ENCODE results near the gene BBS9. TPM values are rescaled to one million over a fixed set of nuclear protein-coding genes. Genes with fewer than 3 reads are reported as not detected.

BBS9 gene
- total and polyA plus RNA-seq, 7 donors, result 2.4 to 36.6 (median 30.5) TPM

- peaks cover 0 to 26% (median 12%) of the 10 kb centered on the region in 4 donors for H3K4me1 ChIP-seq
- H3K9me3 ChIP-seq, result no peaks in the 10 kb centered on the region
- no peak for DNase-seq
- TF ChIP-seq POLR2AphosphoS5 (IDR thresholded peaks at IDR 0.05), result no peak
- TF ChIP-seq, protein P1, sequence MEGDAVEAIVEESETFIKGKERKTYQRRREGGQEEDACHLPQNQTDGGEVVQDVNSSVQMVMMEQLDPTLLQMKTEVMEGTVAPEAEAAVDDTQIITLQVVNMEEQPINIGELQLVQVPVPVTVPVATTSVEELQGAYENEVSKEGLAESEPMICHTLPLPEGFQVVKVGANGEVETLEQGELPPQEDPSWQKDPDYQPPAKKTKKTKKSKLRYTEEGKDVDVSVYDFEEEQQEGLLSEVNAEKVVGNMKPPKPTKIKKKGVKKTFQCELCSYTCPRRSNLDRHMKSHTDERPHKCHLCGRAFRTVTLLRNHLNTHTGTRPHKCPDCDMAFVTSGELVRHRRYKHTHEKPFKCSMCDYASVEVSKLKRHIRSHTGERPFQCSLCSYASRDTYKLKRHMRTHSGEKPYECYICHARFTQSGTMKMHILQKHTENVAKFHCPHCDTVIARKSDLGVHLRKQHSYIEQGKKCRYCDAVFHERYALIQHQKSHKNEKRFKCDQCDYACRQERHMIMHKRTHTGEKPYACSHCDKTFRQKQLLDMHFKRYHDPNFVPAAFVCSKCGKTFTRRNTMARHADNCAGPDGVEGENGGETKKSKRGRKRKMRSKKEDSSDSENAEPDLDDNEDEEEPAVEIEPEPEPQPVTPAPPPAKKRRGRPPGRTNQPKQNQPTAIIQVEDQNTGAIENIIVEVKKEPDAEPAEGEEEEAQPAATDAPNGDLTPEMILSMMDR (IDR thresholded peaks at IDR 0.05), result no peak
- TF ChIP-seq EP300 (IDR thresholded peaks at IDR 0.05), result no peak
- no peak for TF ChIP-seq POLR2A (IDR thresholded peaks at IDR 0.05)
- WGBS, 2 donors, result 88 to 89% methylated on average over 4 of the region's 4 CpGs
- no peak overlapping the region for H3K4me3 ChIP-seq
- intact Hi-C loops (cut with DNase I), result no loop called here
- H3K27ac ChIP-seq, result no peak overlapping the region
- no peaks in the 10 kb centered on the region for H3K27me3 ChIP-seq
- no peaks in the 10 kb centered on the region for H3K36me3 ChIP-seq
These were observed 90.9 kb downstream of the BBS9 start for GRCh38 chr7:33220231-33220630.

- peaks cover 0 to 18% (median 10%) of the 10 kb centered on the region in 4 donors for H3K4me1 ChIP-seq
- no peaks in the 10 kb centered on the region for H3K36me3 ChIP-seq
- H3K27ac ChIP-seq, result no peak overlapping the region
- no peak overlapping the region for H3K4me3 ChIP-seq
- WGBS, 2 donors, result 99% methylated on average over 1 of the region's 1 CpG
- H3K27me3 ChIP-seq, result no peaks in the 10 kb centered on the region
- no peak for TF ChIP-seq POLR2A (IDR thresholded peaks at IDR 0.05)
- no peak for TF ChIP-seq EP300 (IDR thresholded peaks at IDR 0.05)
- TF ChIP-seq POLR2AphosphoS5 (IDR thresholded peaks at IDR 0.05), result no peak
- TF ChIP-seq, protein P1 (IDR thresholded peaks at IDR 0.05), result no peak
- DNase-seq, result no peak
- no peaks in the 10 kb centered on the region for H3K9me3 ChIP-seq
- intact Hi-C loops (cut with DNase I), result no loop called here
These were observed 92.0 kb downstream of the BBS9 start for GRCh38 chr7:33221390-33221789.

DNA sequence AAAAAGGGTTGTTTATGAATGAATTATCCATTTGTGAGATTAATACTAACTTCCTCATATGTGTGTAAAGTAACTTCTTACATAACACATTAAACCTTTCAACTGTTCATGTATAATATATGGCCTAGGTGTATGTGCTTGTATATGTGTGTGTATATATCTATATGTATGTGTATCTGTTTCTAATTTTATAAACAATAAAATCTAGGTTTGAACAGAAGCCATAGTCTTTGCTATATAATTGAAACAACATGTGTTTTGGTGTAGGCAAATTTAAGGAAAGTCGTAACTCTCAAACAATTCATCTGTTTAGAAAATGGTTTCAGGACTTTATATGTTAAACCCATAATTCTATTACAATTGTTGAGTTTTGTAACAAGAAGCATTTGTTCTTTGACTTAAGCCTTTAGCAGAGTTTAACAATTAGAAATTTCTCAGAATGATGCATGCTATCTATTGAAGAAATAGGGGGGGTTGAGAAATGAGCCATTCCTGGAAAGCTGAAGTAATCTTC is 103.3 kb downstream of the BBS9 start:
- H3K36me3 ChIP-seq, result no peaks in the 10 kb centered on the region
- no peak overlapping the region for H3K4me3 ChIP-seq
- intact Hi-C loops (cut with DNase I), result no loop called here
- peaks cover 0 to 22% (median 6%) of the 10 kb centered on the region in 4 donors for H3K4me1 ChIP-seq
- H3K9me3 ChIP-seq, result no peaks in the 10 kb centered on the region
- 88 to 94% methylated on average over 1 of the region's 1 CpG for WGBS, 2 donors
- no peaks in the 10 kb centered on the region for H3K27me3 ChIP-seq
- no peak for DNase-seq
- no peak for TF ChIP-seq POLR2AphosphoS5 (IDR thresholded peaks at IDR 0.05)
- no peak for TF ChIP-seq EP300 (IDR thresholded peaks at IDR 0.05)
- no peak for TF ChIP-seq POLR2A (IDR thresholded peaks at IDR 0.05)
- TF ChIP-seq, protein P1 (IDR thresholded peaks at IDR 0.05), result no peak
- H3K27ac ChIP-seq, result no peak overlapping the region

- Histone ChIP-seq H3K4me1 (peaks cover 0 to 22% (median 6%) of the 10 kb centered on the region in 4 donors), H3K36me3 (no peaks in the 10 kb centered on the region), H3K27ac (no peak overlapping the region), H3K27me3 (no peaks in the 10 kb centered on the region), H3K9me3 (no peaks in the 10 kb centered on the region), H3K4me3 (peak overlapping the region in 1 of 4 donors; percentile 3)
- no peak for DNase-seq
- 18 to 45% methylated on average over 3 of the region's 3 CpGs for WGBS, 2 donors
- TF ChIP-seq POLR2AphosphoS5 (IDR thresholded peaks at IDR 0.05) (no peak), EP300 (IDR thresholded peaks at IDR 0.05) (no peak)
- intact Hi-C loops (cut with DNase I), result no loop called here
These were observed 104.3 kb downstream of the BBS9 start for GRCh38 chr7:33233659-33234058.

- Histone ChIP-seq H3K9me3 (no peaks in the 10 kb centered on the region), H3K27ac (no peak overlapping the region), H3K27me3 (no peaks in the 10 kb centered on the region), H3K4me1 (peaks cover 0 to 22% (median 6%) of the 10 kb centered on the region in 4 donors), H3K36me3 (no peaks in the 10 kb centered on the region), H3K4me3 (no peak overlapping the region)
- WGBS, 2 donors, result 11 to 39% methylated on average over 2 of the region's 2 CpGs
- intact Hi-C loops (cut with DNase I), result no loop called here
- no peak for DNase-seq
- TF ChIP-seq POLR2AphosphoS5 (IDR thresholded peaks at IDR 0.05) (no peak), EP300 (IDR thresholded peaks at IDR 0.05) (no peak), POLR2A (IDR thresholded peaks at IDR 0.05) (no peak)
- TF ChIP-seq, protein P1 (IDR thresholded peaks at IDR 0.05), result no peak
These were observed 107.7 kb downstream of the BBS9 start for GRCh38 chr7:33237036-33237435.
